H9 (cell line): ENCODE data around the gene C1QB. TPM values are rescaled to one million over a fixed set of nuclear protein-coding genes. Genes with fewer than 3 reads are reported as not detected.
A peak's percentile ranks its signal among the peaks of the same experiment; 100 is the strongest.

Experiments
- DNase-seq: peaks from one replicate; pipeline ENCODE4 v3.0.0-alpha.2; 2017
- H2AFZ ChIP-seq: one replicate; pipeline ENCODE4 v1.6.1; 2013; ENCODE audit warnings: mild to moderate bottlenecking, low read length, control low read depth, moderate library complexity
- H2AK5ac ChIP-seq: 2 replicates; pipeline ENCODE4 v1.6.1; 2013; ENCODE audit warnings: low read length, control low read depth, mixed read lengths; ENCODE audit not compliant: insufficient read length
- H2BK120ac ChIP-seq: one replicate; pipeline ENCODE4 v1.6.1; 2013; ENCODE audit warnings: low read depth, mild to moderate bottlenecking, low read length, control low read depth, inconsistent platforms; ENCODE audit not compliant: poor library complexity, severe bottlenecking
- H2BK12ac ChIP-seq: 2 replicates; pipeline ENCODE4 v1.6.1; 2013; ENCODE audit warnings: low read length, control low read depth, mixed read lengths, low read depth; ENCODE audit not compliant: insufficient read length
- H2BK15ac ChIP-seq: 2 replicates; pipeline ENCODE4 v1.6.1; 2013; ENCODE audit warnings: low read depth, low read length, control low read depth
- H2BK20ac ChIP-seq: one replicate; pipeline ENCODE4 v1.6.1; 2013; ENCODE audit warnings: low read depth, mild to moderate bottlenecking, low read length, control low read depth, inconsistent platforms; ENCODE audit not compliant: poor library complexity, severe bottlenecking
- H2BK5ac ChIP-seq: 2 replicates; pipeline ENCODE4 v1.6.1; 2013; ENCODE audit warnings: low read length, control low read depth, mixed read lengths; ENCODE audit not compliant: insufficient read length
- H3K14ac ChIP-seq: 2 replicates; pipeline ENCODE4 v1.6.1; 2013; ENCODE audit warnings: low read length, control low read depth; ENCODE audit not compliant: insufficient read depth
- H3K18ac ChIP-seq: 2 replicates; pipeline ENCODE4 v1.6.1; 2013; ENCODE audit warnings: low read depth, mild to moderate bottlenecking, mixed read lengths, low read length, control low read depth; ENCODE audit not compliant: insufficient read length
- H3K23ac ChIP-seq: 2 replicates; pipeline ENCODE4 v1.6.1; 2013; ENCODE audit warnings: low read length, control low read depth, mixed read lengths, low read depth; ENCODE audit not compliant: insufficient read length
- H3K23me2 ChIP-seq: 2 replicates; pipeline ENCODE4 v1.6.1; 2013; ENCODE audit warnings: low read depth, mild to moderate bottlenecking, mixed read lengths, low read length, control low read depth; ENCODE audit not compliant: insufficient read length, poor library complexity, severe bottlenecking
- H3K27ac ChIP-seq: 2 replicates; pipeline ENCODE4 v1.5.1; 2013; ENCODE audit warnings: low read length, control low read depth, mixed read lengths, low read depth; ENCODE audit not compliant: insufficient read length
- H3K27me3 ChIP-seq: 2 replicates; pipeline ENCODE4 v1.6.1; 2013; ENCODE audit warnings: low read length, control low read depth, inconsistent platforms; ENCODE audit not compliant: insufficient read depth
- H3K4ac ChIP-seq: 2 replicates; pipeline ENCODE4 v1.6.1; 2013; ENCODE audit warnings: low read depth, mild to moderate bottlenecking, control low read depth, inconsistent platforms, low read length, moderate library complexity
- H3K4me1 ChIP-seq: 2 replicates; pipeline ENCODE4 v1.6.1; 2013; ENCODE audit warnings: low read length, control low read depth, inconsistent platforms; ENCODE audit not compliant: insufficient read depth
- H3K4me2 ChIP-seq: 2 replicates; pipeline ENCODE4 v1.6.1; 2013; ENCODE audit warnings: low read length, control low read depth, mixed read lengths; ENCODE audit not compliant: insufficient read length, insufficient read depth
- H3K56ac ChIP-seq: 2 replicates; pipeline ENCODE4 v1.6.1; 2013; ENCODE audit warnings: low read depth, mild to moderate bottlenecking, mixed read lengths, low read length, control low read depth; ENCODE audit not compliant: insufficient read length
- H3K79me1 ChIP-seq: 2 replicates; pipeline ENCODE4 v1.6.1; 2013; ENCODE audit warnings: low read depth, mild to moderate bottlenecking, moderate library complexity, low read length, control low read depth, inconsistent platforms; ENCODE audit not compliant: insufficient read depth, poor library complexity, severe bottlenecking
- H3K79me2 ChIP-seq: 2 replicates; pipeline ENCODE4 v1.6.1; 2013; ENCODE audit warnings: low read length, control low read depth, inconsistent platforms; ENCODE audit not compliant: insufficient read depth
- H3K9ac ChIP-seq: 2 replicates; pipeline ENCODE4 v1.6.1; 2013; ENCODE audit warnings: low read length, control low read depth, mixed read lengths; ENCODE audit not compliant: insufficient read length; ENCODE audit errors: extremely low read depth
- H3K9me3 ChIP-seq: one replicate; pipeline ENCODE4 v1.6.1; 2013; ENCODE audit warnings: low read depth, low read length, inconsistent platforms; ENCODE audit not compliant: control insufficient read depth
- H3T11ph ChIP-seq: one replicate; pipeline ENCODE4 v1.6.1; 2013; ENCODE audit warnings: mild to moderate bottlenecking, low read length, control low read depth, inconsistent platforms
- H4K20me1 ChIP-seq: one replicate; pipeline ENCODE4 v1.6.1; 2013; ENCODE audit not compliant: control insufficient read depth, insufficient read length, insufficient read depth
- H4K5ac ChIP-seq: 2 replicates; pipeline ENCODE4 v1.6.1; 2013; ENCODE audit warnings: low read depth, mild to moderate bottlenecking, mixed read lengths, low read length, control low read depth; ENCODE audit not compliant: insufficient read length
- H4K8ac ChIP-seq: replicated peaks from 2 replicates; pipeline ENCODE4 v1.6.1; 2013; ENCODE audit warnings: low read length, control low read depth, mixed read lengths, low read depth; ENCODE audit not compliant: insufficient read length
- H4K91ac ChIP-seq: 2 replicates; pipeline ENCODE4 v1.6.1; 2013; ENCODE audit warnings: low read depth, mild to moderate bottlenecking, moderate library complexity, mixed read lengths, low read length, control low read depth; ENCODE audit not compliant: insufficient read length
- H3K27ac Mint-ChIP-seq, 3 experiments: 2 replicates in 2 of 3; 3 replicates in 1 of 3; pipeline ENCODE4 v1.8.0; 2020 to 2021; ENCODE audit warnings: mixed read lengths in 3 of 3, mild to moderate bottlenecking in 1 of 3, moderate library complexity in 1 of 3
- H3K27me3 Mint-ChIP-seq: 2 replicates; pipeline ENCODE4 v1.8.0; 2021; ENCODE audit warnings: low read depth, mild to moderate bottlenecking, moderate library complexity, mixed read lengths
- H3K36me3 Mint-ChIP-seq, 3 experiments: 2 replicates in 2 of 3; 3 replicates in 1 of 3; pipeline ENCODE4 v1.8.0; 2020 to 2021; ENCODE audit warnings: low read depth in 3 of 3, mixed read lengths in 3 of 3; ENCODE audit not compliant: insufficient read depth in 1 of 3
- H3K4me1 Mint-ChIP-seq, 2 experiments: 2 replicates each; pipeline ENCODE4 v1.8.0; 2020; ENCODE audit warnings: mixed read lengths in 2 of 2
- H3K4me3 Mint-ChIP-seq, 2 experiments: 2 replicates in 1 of 2; 3 replicates in 1 of 2; pipeline ENCODE4 v1.8.0; 2020 to 2021; ENCODE audit warnings: mild to moderate bottlenecking in 2 of 2, mixed read lengths in 2 of 2, moderate library complexity in 1 of 2
- H3K9me3 Mint-ChIP-seq, 2 experiments: 2 replicates in 1 of 2; 3 replicates in 1 of 2; pipeline ENCODE4 v1.8.0; 2020; ENCODE audit warnings: mild to moderate bottlenecking in 2 of 2, mixed read lengths in 2 of 2, moderate library complexity in 1 of 2
- WGBS: extraction: QIAGEN DNeasy Blood & Tissue Kit; methylation state at CpG from one replicate; pipeline ENCODE4 v1.1.7; 2013; ENCODE audit warnings: missing lambda C conversion rate, low lambda C conversion rate, mixed read lengths; ENCODE audit not compliant: insufficient read length; ENCODE audit errors: extremely low coverage; 5-methylcytosine and 5-hydroxymethylcytosine counted together
- total RNA-seq: library from RNA; stranded (reverse); gene quantifications from 2 replicates; pipeline ENCODE4 v1.2.1, GENCODE V29; 2021
- TF ChIP-seq, protein P1 (sequence below): fragments of 200-600 bp; sonication (generic); conservative IDR thresholded peaks from 3 replicates; pipeline ENCODE4 v1.8.0; 2021; ENCODE audit warnings: antibody characterized with exemption, mild to moderate bottlenecking

C1QB gene
- total RNA-seq, 1 experiment from 2014 or later: not detected

DNA sequence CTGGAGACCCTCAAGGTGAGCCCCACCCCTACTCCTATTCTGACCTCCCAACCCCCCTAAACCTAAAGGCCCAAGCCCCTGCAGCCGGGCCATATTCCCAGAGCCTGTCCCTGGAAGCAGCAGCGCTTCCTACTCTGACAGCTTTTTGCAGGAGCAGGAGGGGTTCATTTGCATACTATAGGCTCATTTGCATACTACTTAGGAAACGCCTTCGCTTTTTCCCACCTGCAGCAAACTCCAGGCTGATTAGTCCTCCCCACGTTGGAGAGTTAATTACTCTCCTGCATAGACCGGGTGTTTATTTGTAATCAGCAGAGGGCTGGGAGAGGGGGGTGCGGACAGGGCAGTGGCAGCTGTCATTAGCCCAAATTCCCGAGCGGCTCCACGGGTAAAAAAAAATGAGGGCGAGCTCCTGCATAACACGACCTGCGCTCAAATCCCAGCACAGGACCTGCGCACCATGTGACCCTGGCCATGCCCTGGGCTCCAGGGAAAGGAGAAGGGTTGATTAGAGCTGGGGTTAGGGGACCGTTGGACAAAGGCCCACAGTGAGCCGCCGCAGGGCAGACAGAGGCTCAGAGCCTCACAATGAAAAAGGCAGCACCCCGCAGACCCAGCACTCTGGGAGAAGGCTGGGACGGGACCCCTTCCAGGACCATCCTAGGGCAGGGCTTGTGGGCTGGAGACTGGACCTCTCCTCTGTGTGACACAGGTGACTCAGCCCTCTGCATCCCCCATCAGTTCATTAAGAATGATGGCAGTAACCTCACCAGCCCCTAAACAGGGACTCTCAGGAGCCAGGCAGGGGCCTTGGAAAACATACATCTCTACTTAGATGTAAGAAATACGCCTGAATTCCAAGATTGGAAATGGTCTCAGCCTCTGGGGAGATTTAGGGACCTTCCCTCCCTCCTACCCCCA, 26.5 kb upstream of the C1QB start:
- TF ChIP-seq, protein P1, sequence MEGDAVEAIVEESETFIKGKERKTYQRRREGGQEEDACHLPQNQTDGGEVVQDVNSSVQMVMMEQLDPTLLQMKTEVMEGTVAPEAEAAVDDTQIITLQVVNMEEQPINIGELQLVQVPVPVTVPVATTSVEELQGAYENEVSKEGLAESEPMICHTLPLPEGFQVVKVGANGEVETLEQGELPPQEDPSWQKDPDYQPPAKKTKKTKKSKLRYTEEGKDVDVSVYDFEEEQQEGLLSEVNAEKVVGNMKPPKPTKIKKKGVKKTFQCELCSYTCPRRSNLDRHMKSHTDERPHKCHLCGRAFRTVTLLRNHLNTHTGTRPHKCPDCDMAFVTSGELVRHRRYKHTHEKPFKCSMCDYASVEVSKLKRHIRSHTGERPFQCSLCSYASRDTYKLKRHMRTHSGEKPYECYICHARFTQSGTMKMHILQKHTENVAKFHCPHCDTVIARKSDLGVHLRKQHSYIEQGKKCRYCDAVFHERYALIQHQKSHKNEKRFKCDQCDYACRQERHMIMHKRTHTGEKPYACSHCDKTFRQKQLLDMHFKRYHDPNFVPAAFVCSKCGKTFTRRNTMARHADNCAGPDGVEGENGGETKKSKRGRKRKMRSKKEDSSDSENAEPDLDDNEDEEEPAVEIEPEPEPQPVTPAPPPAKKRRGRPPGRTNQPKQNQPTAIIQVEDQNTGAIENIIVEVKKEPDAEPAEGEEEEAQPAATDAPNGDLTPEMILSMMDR: no peak
- Mint-ChIP-seq H3K9me3 (peaks cover 0 to 6% of the 10 kb centered on the region in 2 experiments; a peak in 1 of 5 replicates), H3K36me3 (no peaks in the 10 kb centered on the region), H3K4me3 (0 out of 5 replicates have a peak overlapping the region, but pooled peaks of 1 of the 2 experiments have one; percentile 50), H3K27ac (no peak overlapping the region), H3K4me1 (peaks cover 54 to 62% of the 10 kb centered on the region in 2 experiments), H3K27me3 (peaks cover 11% of the 10 kb centered on the region)
- Histone ChIP-seq H3K9ac (no peak overlapping the region), H3K27me3 (no peaks in the 10 kb centered on the region), H4K5ac (no peak overlapping the region), H3K14ac (no peak overlapping the region), H2AK5ac (no peak overlapping the region), H3K27ac (no peak overlapping the region), H3K18ac (no peak overlapping the region), H3K56ac (no peak overlapping the region), H3K79me1 (no peaks in the 10 kb centered on the region), H2BK15ac (no peak overlapping the region), H3K4ac (no peak overlapping the region), H3T11ph (no peak overlapping the region), H4K20me1 (no peaks in the 10 kb centered on the region), H3K23ac (no peak overlapping the region), H2BK120ac (no peak overlapping the region), H2BK5ac (no peak overlapping the region), H4K91ac (no peak overlapping the region), H3K9me3 (no peaks in the 10 kb centered on the region), H3K23me2 (no peaks in the 10 kb centered on the region), H3K4me2 (no peak overlapping the region), H2AFZ (no peak overlapping the region), H2BK12ac (no peak overlapping the region), H3K79me2 (no peaks in the 10 kb centered on the region), H2BK20ac (no peak overlapping the region), H3K4me1 (peaks cover 5% of the 10 kb centered on the region), H4K8ac (no peak overlapping the region)
- no peak for DNase-seq
- WGBS: no CpG with 5 or more reads among the region's 20 CpGs
